HepG2 (cell line): ENCODE results near the gene GIMD1. TPM values are rescaled to one million over a fixed set of nuclear protein-coding genes. Genes with fewer than 3 reads are reported as not detected.

Experiments used
- ATF2 ChIP-seq: sonication (generic); formaldehyde crosslinking; IDR thresholded peaks from 2 replicates; pipeline ENCODE4 v1.4.0; 2020; ENCODE audit warnings: missing genetic modification reagents
- BCL3 ChIP-seq: sonication (generic); formaldehyde crosslinking; IDR thresholded peaks from 2 replicates; pipeline ENCODE4 v1.5.1; 2020; ENCODE audit warnings: mild to moderate bottlenecking, missing genetic modification reagents, moderate library complexity
- BORCS8-MEF2B ChIP-seq: sonication (generic); formaldehyde crosslinking; IDR thresholded peaks from 2 replicates; pipeline ENCODE4 v1.8.0; 2022; ENCODE audit warnings: mild to moderate bottlenecking, missing genetic modification reagents
- ETV6 ChIP-seq: sonication (generic); formaldehyde crosslinking; conservative IDR thresholded peaks from 2 replicates; pipeline ENCODE4 v1.4.0; 2020; ENCODE audit warnings: missing genetic modification reagents
- GMEB1 ChIP-seq: sonication (generic); formaldehyde crosslinking; IDR thresholded peaks from 2 replicates; pipeline ENCODE4 v1.5.1; 2020; ENCODE audit warnings: missing genetic modification reagents, mild to moderate bottlenecking, borderline replicate concordance
- HNRNPK ChIP-seq: fragments of 200-400 bp; formaldehyde crosslinking; IDR thresholded peaks from 2 replicates; pipeline ENCODE4 v1.6.1; 2018; ENCODE audit warnings: low read length, low read depth, moderate library complexity, mild to moderate bottlenecking; ENCODE audit not compliant: poor library complexity, severe bottlenecking
- KAT7 ChIP-seq: IDR thresholded peaks from 2 replicates; pipeline ENCODE4 v1.6.1; 2018; ENCODE audit warnings: borderline replicate concordance, missing compliant biosample characterization
- KMT2B ChIP-seq: IDR thresholded peaks from 2 replicates; pipeline ENCODE4 v1.6.1; 2016; ENCODE audit warnings: missing genetic modification reagents, missing compliant biosample characterization
- MZF1 ChIP-seq: sonication (generic); formaldehyde crosslinking; IDR thresholded peaks from 2 replicates; pipeline ENCODE4 v1.8.1; 2023; ENCODE audit warnings: mild to moderate bottlenecking, missing genetic modification reagents, borderline replicate concordance
- NFKB2 ChIP-seq: sonication (generic); formaldehyde crosslinking; IDR thresholded peaks from 2 replicates; pipeline ENCODE4 v1.4.0; 2020; ENCODE audit warnings: missing genetic modification reagents, borderline replicate concordance
- NFYC ChIP-seq: IDR thresholded peaks from 2 replicates; pipeline ENCODE4 v1.6.1; 2016; ENCODE audit warnings: missing genetic modification reagents, missing compliant biosample characterization
- PHF21A ChIP-seq: sonication (generic); formaldehyde crosslinking; IDR thresholded peaks from 2 replicates; pipeline ENCODE4 v1.5.0; 2020; ENCODE audit warnings: mild to moderate bottlenecking, missing genetic modification reagents
- POLR2A ChIP-seq, 2 experiments: IDR thresholded peaks; 2 replicates each; pipeline ENCODE4 v1.6.1; 2011; ENCODE audit warnings: low read depth in 2 of 2, low read length in 2 of 2, mild to moderate bottlenecking in 1 of 2, moderate library complexity in 1 of 2; ENCODE audit not compliant: insufficient read depth in 1 of 2
- RBM39 ChIP-seq: fragments of 200-400 bp; formaldehyde crosslinking; IDR thresholded peaks from one replicate; pipeline ENCODE4 v1.6.1; 2018; ENCODE audit warnings: antibody characterized with exemption, mild to moderate bottlenecking, low read depth, low read length; ENCODE audit not compliant: poor library complexity, severe bottlenecking
- REST ChIP-seq, 2 experiments: IDR thresholded peaks; 2 replicates each; pipeline ENCODE4 v1.6.1; 2011 to 2012; ENCODE audit warnings: low read length in 2 of 2, borderline replicate concordance in 1 of 2, low read depth in 1 of 2, mild to moderate bottlenecking in 1 of 2, moderate library complexity in 1 of 2
- SALL1 ChIP-seq: sonication (generic); formaldehyde crosslinking; IDR thresholded peaks from 2 replicates; pipeline ENCODE4 v1.8.0; 2022; ENCODE audit warnings: mild to moderate bottlenecking, missing genetic modification reagents
- ZFP41 ChIP-seq: sonication (generic); formaldehyde crosslinking; IDR thresholded peaks from 2 replicates; pipeline ENCODE4 v1.4.0; 2020; ENCODE audit warnings: mild to moderate bottlenecking, missing genetic modification reagents, borderline replicate concordance
- ZMYM3 ChIP-seq: sonication (generic); formaldehyde crosslinking; IDR thresholded peaks from 2 replicates; pipeline ENCODE4 v1.5.1; 2020; ENCODE audit warnings: mild to moderate bottlenecking, missing genetic modification reagents
- ZNF207 ChIP-seq: fragments of 450-650 bp; IDR thresholded peaks from 2 replicates; pipeline ENCODE4 v1.6.1; 2016; ENCODE audit warnings: antibody characterized with exemption, borderline replicate concordance
- ZNF605 ChIP-seq: sonication (generic); formaldehyde crosslinking; IDR thresholded peaks from 2 replicates; pipeline ENCODE4 v1.8.0; 2022; ENCODE audit warnings: mild to moderate bottlenecking, missing genetic modification reagents
- ZNF891 ChIP-seq: sonication (generic); formaldehyde crosslinking; IDR thresholded peaks from 2 replicates; pipeline ENCODE4 v1.5.0; 2020; ENCODE audit warnings: mild to moderate bottlenecking, missing genetic modification reagents
- polyA plus RNA-seq, 8 experiments: library from polyadenylated mRNA; depleted of rRNA in 3 of 8; stranded (reverse) in 7 of 8; unstranded in 1 of 8; fragments of >200 nt; fragmentation: Illumina TruSeq in 4 of 8; extraction: Trizol in 4 of 8; gene quantifications; 2 replicates each; pipeline versions ENCODE4 v1.2.1 to v1.2.3, GENCODE V29; 2011 to 2016; ENCODE audit warnings: low read depth in 4 of 8, missing spikeins in 1 of 8, mixed read lengths in 1 of 8; ENCODE audit not compliant: insufficient read depth in 1 of 8
- total RNA-seq, 5 experiments: library from RNA; depleted of rRNA; stranded (reverse); fragments of >200 nt; fragmentation: Illumina TruSeq; extraction: Trizol; gene quantifications; 2 replicates each; pipeline ENCODE4 v1.2.3, GENCODE V29; 2016; ENCODE audit warnings: low read depth in 1 of 5

Gene GIMD1
- total and polyA plus RNA-seq, 2 of the 13 experiments (the other 11 are each of a cell fraction or from before 2014, with no cell fraction given) = not detected

GRCh38 chr4:106315968-106316772, 52.4 kb downstream of the GIMD1 start, which contains the start of the genes AIMP1 and TBCK (continued):
- peak; percentile 40; the same call in 1 of the 2 replicates for TF ChIP-seq NFKB2 (CRISPR knock-in tag)
- TF ChIP-seq GMEB1 (CRISPR knock-in tag) = peak; percentile 53; the same call in 1 of the 2 replicates
- peak; percentile 83 for TF ChIP-seq KAT7 (CRISPR knock-in tag)
- no peak for TF ChIP-seq ZMYM3 (CRISPR knock-in tag)
- TF ChIP-seq BORCS8-MEF2B (CRISPR knock-in tag) = peak; percentile 22; the same call in 1 of the 2 replicates
- peak; percentile 60; the same call in 1 of the 2 replicates for TF ChIP-seq PHF21A (CRISPR knock-in tag)
- peak; percentile 72 to 84 for TF ChIP-seq POLR2A (IDR thresholded peaks at IDR 0.05; ENCODE audit: insufficient read depth in 1 of 2, low read depth in 2 of 2, low read length in 2 of 2)
- 0 out of 2 replicates have a peak, but pooled peaks have one; percentile 5 for TF ChIP-seq ATF2
- TF ChIP-seq HNRNPK = peak; percentile 53
- peak; percentile 59 for TF ChIP-seq ZNF605 (CRISPR knock-in tag)
- TF ChIP-seq BCL3 (CRISPR knock-in tag) = 0 out of 2 replicates have a peak, but pooled peaks have one; percentile 29
- peak; percentile 92 for TF ChIP-seq KMT2B
- TF ChIP-seq ETV6 = no peak
- no peak; the same call in 1 of the 2 replicates for TF ChIP-seq MZF1 (CRISPR knock-in tag)
- TF ChIP-seq SALL1 (CRISPR knock-in tag) = peak; percentile 81
- no peak for TF ChIP-seq ZNF207
- TF ChIP-seq ZFP41 = no peak
- peak; percentile 90 for TF ChIP-seq RBM39
- TF ChIP-seq ZNF891 (CRISPR knock-in tag) = peak; percentile 57; the same call in 1 of the 2 replicates
- TF ChIP-seq REST (IDR thresholded peaks at IDR 0.05; ENCODE audit: borderline replicate concordance in 1 of 2, low read depth in 1 of 2, low read length in 2 of 2) = peak in 1 of 2 experiments; percentile 59; a peak in 1 of 4 replicates
- no peak for TF ChIP-seq NFYC (CRISPR knock-in tag)
